ENCODE results near the gene C4orf17. TPM values are rescaled to one million over a fixed set of nuclear protein-coding genes. Genes with fewer than 3 reads are reported as not detected.

The C4orf17 gene
- total and polyA plus RNA-seq, 11 donors, result not detected

DNA sequence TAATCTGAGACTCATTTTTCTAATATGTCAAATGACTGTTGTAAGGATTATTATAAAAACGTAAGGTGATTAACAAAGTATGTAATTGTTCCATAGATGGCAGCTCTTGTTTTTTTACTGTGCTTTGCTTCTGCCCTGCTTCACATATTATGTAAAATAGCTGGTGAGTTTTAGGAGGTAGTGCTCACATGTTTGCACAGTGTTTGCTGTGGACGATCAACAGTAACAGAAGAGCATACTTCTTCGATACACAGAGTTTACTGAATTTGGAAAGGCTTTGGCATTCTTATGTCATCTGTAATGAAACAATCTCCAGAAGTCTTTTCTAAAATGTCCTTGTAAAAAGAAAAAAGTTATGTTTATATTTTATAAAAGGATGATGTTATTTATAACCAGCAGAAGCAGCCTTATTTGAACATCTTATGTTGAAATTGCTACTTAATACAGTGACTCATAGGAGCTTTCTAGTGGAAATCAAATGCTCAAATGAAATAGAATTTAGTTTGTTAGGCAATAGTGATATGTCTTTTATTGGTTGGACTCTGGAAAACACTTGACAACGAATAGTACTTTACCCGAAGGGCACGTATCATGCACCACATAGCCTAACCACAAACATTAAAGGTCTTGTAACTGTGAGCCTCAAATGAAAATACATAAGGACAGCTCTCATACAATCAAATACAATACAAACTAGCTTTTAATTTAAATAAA is 61.9 kb downstream of the C4orf17 start:
- DNase-seq (no peak), ATAC-seq (no peak)
- Histone ChIP-seq H3K9me3 (no peaks in the 10 kb centered on the region), H3K4me3 (no peak overlapping the region), H3K27me3 (peaks cover 0 to 16% (median 0%) of the 10 kb centered on the region in 9 donors), H3K36me3 (no peaks in the 10 kb centered on the region), H3K27ac (peak overlapping the region in 1 of 12 donors; percentile 59), H3K4me1 (no peaks in the 10 kb centered on the region)
- 71 to 86% (median 79%) methylated on average over 6 of the region's 6 CpGs for WGBS, 4 donors
- TF ChIP-seq, protein P1, sequence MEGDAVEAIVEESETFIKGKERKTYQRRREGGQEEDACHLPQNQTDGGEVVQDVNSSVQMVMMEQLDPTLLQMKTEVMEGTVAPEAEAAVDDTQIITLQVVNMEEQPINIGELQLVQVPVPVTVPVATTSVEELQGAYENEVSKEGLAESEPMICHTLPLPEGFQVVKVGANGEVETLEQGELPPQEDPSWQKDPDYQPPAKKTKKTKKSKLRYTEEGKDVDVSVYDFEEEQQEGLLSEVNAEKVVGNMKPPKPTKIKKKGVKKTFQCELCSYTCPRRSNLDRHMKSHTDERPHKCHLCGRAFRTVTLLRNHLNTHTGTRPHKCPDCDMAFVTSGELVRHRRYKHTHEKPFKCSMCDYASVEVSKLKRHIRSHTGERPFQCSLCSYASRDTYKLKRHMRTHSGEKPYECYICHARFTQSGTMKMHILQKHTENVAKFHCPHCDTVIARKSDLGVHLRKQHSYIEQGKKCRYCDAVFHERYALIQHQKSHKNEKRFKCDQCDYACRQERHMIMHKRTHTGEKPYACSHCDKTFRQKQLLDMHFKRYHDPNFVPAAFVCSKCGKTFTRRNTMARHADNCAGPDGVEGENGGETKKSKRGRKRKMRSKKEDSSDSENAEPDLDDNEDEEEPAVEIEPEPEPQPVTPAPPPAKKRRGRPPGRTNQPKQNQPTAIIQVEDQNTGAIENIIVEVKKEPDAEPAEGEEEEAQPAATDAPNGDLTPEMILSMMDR (IDR thresholded peaks at IDR 0.05), result no peak
- no peak for TF ChIP-seq POLR2A (IDR thresholded peaks at IDR 0.05)
- intact Hi-C loops (cut with DNase I), result no loop called here

DNA sequence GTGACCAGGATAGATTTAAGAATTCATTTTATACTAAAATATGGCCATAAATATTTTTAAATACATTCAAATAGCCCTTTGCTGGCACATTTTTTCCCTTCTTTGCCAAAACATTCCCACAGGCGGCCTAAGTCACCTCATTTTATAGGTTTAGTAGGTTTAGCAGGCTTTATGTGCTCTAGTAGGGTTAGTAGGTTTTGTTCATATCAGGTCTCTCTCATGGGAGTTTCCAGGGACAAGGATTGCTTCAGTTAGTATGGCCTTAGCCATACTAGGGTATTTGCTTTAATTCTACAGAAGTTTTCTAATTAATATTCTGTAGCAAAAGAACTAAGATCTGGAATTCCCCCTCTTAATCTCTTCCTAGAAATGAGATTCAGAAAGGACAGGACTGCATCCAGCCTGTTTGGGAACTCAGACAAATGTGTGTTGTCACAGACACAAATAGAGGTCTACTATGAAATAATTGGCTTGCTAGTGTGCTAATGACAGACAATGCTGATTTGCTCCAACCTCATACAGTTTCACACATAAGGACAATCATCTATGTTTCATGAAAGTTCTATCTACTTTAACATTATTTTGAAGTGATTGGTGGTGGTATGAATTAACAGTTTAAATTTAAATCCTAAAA is 63.0 kb downstream of the C4orf17 start:
- H3K4me3 ChIP-seq, result no peak overlapping the region
- DNase-seq (no peak), ATAC-seq (peak in 1 of 4 donors; percentile 44)
- peaks cover 0 to 15% (median 0%) of the 10 kb centered on the region in 9 donors for H3K27me3 ChIP-seq
- H3K4me1 ChIP-seq, result no peaks in the 10 kb centered on the region
- WGBS, 4 donors, result 62 to 80% (median 68%) methylated on average over 1 of the region's 1 CpG
- intact Hi-C loops (cut with DNase I), result no loop called here
- no peak for TF ChIP-seq POLR2A (IDR thresholded peaks at IDR 0.05)
- TF ChIP-seq, protein P1 (IDR thresholded peaks at IDR 0.05), result no peak
- no peaks in the 10 kb centered on the region for H3K36me3 ChIP-seq
- H3K27ac ChIP-seq, result peak overlapping the region in 1 of 12 donors; percentile 59
- H3K9me3 ChIP-seq, result no peaks in the 10 kb centered on the region

- H3K9me3 ChIP-seq, result no peaks in the 10 kb centered on the region
- DNase-seq, result no peak
- no peaks in the 10 kb centered on the region for H3K36me3 ChIP-seq
- peaks cover 0 to 12% (median 0%) of the 10 kb centered on the region in 9 donors for H3K27me3 ChIP-seq
- peak within 1 kb of the TSS in 1 of 12 donors; percentile 59 for H3K27ac ChIP-seq
- intact Hi-C loops (cut with DNase I), result no loop called here
- 71 to 86% (median 77%) methylated on average over 3 of the region's 3 CpGs for WGBS, 4 donors
- ATAC-seq, result no peak
- no peak for TF ChIP-seq POLR2A (IDR thresholded peaks at IDR 0.05)
- TF ChIP-seq, protein P1 (IDR thresholded peaks at IDR 0.05), result no peak
- no peak within 1 kb of the TSS for H3K4me3 ChIP-seq
- no peaks in the 10 kb centered on the region for H3K4me1 ChIP-seq
These were observed 63.9 kb downstream of the C4orf17 start, which contains the start of gene MTTP for GRCh38 chr4:99574530-99575324. TSS of gene MTTP (plus strand) at chr4:99574824. CDS start at chr4:99574910, 86 bp downstream.

GRCh38 chr4:99578714-99579113 is 67.9 kb downstream of the C4orf17 start:
- Histone ChIP-seq H3K36me3 (no peaks in the 10 kb centered on the region), H3K4me3 (no peak overlapping the region), H3K27me3 (peaks cover 0 to 4% (median 0%) of the 10 kb centered on the region in 9 donors), H3K27ac (no peak overlapping the region), H3K9me3 (no peaks in the 10 kb centered on the region), H3K4me1 (no peaks in the 10 kb centered on the region)
- intact Hi-C loops (cut with DNase I), result no loop called here
- ATAC-seq (no peak), DNase-seq (no peak)
- TF ChIP-seq, protein P1 (IDR thresholded peaks at IDR 0.05), result no peak
- no peak for TF ChIP-seq POLR2A (IDR thresholded peaks at IDR 0.05)
- 73 to 78% (median 75%) methylated on average over 2 of the region's 2 CpGs for WGBS, 4 donors

Data from heart left ventricle (tissue), 16 donors.